Measurements from ENCODE around the gene HIF1A.
"Not testable (repeated sequence)": the region's sequence is repeated elsewhere in the genome, so short reads cannot be mapped to it uniquely, and the experiment has no call there.

Gene HIF1A

DNA sequence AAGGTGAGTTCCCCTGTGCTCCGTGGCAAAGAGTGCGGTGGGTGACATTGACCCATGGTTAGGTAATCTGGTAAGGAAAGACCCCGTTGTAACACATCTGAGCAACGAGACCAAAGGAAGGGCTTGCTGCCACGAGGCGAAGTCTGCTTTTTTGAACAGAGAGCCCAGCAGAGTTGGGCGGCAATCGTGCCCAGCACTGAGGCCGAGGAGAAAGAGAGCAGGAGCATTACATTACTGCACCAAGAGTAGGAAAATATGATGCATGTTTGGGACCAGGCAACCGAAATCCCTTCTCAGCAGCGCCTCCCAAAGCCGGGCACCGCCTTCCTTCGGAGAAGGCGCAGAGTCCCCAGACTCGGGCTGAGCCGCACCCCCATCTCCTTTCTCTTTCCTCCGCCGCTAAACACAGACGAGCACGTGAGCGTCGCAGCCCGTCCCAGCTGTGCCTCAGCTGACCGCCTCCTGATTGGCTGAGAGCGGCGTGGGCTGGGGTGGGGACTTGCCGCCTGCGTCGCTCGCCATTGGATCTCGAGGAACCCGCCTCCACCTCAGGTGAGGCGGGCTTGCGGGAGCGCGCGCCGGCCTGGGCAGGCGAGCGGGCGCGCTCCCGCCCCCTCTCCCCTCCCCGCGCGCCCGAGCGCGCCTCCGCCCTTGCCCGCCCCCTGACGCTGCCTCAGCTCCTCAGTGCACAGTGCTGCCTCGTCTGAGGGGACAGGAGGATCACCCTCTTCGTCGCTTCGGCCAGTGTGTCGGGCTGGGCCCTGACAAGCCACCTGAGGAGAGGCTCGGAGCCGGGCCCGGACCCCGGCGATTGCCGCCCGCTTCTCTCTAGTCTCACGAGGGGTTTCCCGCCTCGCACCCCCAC is at the start of gene HIF1A:
HIF1A (plus strand) TSS at position 684 of the 865 bp plus-strand sequence. CDS start 292 bp downstream, outside the sequence.
- H3K4me3 ChIP-seq (ENCODE audit: low read depth, low read length) = peak within 1 kb of the TSS; percentile 89
- peak; percentile 99 for DNase-seq (ENCODE audit: low read depth)

- no peak for DNase-seq (ENCODE audit: low read depth)
- no peak overlapping the region for H3K4me3 ChIP-seq (ENCODE audit: low read depth, low read length)
Measured at GRCh38 chr14:61646366-61647116, 48.8 kb upstream of the HIF1A start.

DNA sequence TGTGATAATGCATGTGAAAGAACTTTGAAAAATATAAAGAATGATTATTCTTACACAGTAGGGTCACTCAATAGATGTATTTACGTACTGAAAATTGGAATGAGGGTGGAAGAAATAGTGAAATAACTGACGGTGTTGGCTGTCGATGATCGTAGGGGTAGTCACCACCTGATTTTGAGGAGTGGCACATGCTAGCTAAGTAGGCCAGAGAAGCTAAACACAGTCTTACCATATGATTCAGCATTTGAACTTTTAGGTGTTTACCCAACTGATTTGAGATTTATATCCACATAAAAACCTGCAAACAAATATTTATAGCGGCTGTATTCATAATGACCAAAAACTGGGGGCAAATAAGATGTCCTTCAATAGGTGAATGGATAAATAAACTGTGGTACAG is 47.6 kb upstream of the HIF1A start:
- H3K4me3 ChIP-seq (ENCODE audit: low read depth, low read length) = no peak overlapping the region
- no peak for DNase-seq (ENCODE audit: low read depth)

DNA sequence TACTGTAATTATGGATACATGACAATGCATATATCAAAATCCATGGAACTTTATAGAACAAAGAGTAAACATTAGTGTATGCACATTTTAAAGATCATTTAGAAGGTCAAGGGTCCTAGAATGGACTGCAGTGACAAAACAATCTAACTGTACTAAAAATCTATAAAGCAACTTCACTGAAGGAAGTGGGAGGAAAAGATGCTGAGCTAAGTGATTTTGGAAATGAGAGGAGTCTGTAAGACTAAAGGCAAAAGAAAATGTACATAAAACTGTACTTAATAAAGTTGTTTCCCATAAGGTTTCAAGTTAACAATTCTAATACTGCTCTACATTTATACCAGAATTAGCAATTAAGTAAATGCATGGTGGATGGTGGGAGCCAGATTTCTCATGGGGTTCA is 46.9 kb upstream of the HIF1A start:
- DNase-seq (ENCODE audit: low read depth) = no peak
- H3K4me3 ChIP-seq (ENCODE audit: low read depth, low read length) = no peak overlapping the region

DNA sequence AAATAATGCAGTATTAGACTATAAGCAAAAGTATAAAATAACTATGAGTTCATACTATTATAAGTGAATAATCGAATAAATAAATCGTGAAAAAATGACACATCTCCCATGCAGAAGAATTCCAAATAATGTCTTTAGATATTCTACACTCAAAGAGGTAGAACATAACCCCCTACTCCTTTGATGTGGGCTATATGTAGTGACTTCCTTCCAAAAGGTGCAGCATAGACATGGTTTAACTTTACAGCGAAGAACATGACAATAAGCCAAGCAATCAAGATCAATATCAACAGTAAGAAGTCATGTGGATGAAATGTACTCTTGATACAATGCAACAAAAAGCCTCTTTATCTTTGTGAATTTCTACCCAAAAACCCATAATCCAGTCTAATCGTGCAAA is 46.0 kb upstream of the HIF1A start:
- H3K4me3 ChIP-seq (ENCODE audit: low read depth, low read length) = no peak overlapping the region
- DNase-seq (ENCODE audit: low read depth) = no peak

DNA sequence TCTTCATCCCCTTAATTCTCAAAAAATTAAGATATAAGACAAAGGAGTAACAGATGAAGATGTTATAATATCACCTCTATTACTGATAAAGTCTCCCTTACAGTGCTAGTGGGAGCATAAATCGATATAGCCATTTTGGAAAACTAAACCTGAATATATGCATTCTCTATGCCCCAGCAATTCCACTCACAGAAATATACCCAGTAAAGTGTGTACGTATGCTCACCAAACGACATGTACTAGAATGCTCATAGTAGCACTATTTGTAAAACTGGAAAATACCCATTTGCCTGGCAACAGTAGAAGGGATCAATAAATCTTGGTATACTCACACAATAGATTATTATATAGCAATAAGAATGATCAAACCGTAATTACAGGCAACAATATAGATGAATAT is 44.0 kb upstream of the HIF1A start:
- H3K4me3 ChIP-seq (ENCODE audit: low read depth, low read length) = no peak overlapping the region

DNA sequence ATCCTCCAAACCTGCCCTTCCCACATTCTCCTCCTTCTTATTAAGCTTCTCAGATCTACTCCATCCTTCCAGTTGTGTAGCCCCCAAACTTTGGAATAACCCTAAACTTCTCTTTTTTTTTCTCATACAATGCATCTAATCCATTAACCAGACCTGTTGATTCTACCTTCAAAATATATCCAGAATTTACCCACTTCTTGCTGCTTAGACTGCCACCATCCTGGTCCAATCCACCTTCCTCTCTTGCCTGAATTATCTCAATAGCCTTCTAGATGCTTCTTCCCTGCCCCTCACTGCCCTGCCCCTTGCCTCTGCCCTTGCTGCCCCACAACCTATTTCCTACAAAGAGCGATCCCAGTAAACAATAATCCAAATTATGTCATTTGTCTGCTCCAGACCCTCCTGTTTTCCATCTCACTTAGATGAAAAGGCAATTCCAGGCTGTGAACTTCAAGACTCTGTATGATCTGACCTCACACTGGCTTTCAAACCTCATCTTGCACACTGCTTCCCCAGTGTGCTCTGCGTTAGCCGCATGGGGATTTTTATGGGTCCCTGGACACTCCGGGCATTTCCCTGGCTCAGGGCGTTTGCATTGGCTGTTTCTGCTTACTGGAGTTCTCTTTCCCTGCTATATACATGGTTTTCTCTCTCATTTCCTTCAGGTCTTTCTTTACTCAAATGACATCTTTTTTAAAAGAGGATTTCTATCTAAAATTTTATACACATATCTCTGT is 42.6 kb upstream of the HIF1A start:
- no peak overlapping the region for H3K4me3 ChIP-seq (ENCODE audit: low read depth, low read length)
- no peak for DNase-seq (ENCODE audit: low read depth)

More for the DNA sequence above, 44.0 kb upstream of the HIF1A start:
- DNase-seq (ENCODE audit: low read depth) = no peak

DNA sequence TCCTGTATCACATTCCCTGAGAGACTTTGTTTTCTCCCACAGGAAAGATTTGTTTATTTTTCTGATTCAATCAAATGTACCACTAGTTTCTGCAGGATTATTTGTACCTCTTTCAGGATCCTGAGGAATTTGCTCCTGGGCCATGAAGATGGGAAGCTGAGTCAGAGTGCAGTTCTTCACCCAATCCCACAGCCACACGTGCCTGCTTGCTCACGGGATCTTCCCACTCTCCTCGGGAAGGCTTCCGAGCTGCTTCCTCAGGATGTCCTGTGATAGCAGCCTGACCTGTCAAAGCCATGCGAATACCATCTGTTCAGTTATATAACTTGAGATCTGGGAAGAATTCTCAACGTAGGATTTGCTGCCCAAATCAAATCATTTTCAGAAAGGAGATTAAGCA is 41.8 kb upstream of the HIF1A start:
- DNase-seq (ENCODE audit: low read depth) = no peak

DNA sequence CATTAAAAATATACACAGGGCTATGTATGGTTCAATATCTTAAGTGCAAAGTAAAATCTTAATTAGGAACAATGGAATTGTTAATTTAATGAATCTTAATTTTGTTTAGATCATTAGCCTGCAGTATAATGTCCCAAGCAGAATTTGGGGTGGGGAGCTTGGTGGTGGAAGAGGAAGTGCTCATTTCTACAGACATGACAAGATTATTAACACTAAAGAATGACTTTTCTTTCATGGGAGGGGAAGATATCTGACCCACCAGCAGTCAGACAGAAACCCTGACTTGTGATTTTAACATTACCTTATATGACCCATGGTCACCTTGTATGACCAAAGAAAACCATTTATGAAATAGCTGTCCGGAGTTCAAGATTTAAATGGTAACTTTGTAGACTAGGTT is 41.3 kb upstream of the HIF1A start:
- DNase-seq (ENCODE audit: low read depth) = no peak
- no peak overlapping the region for H3K4me3 ChIP-seq (ENCODE audit: low read depth, low read length)

More for the DNA sequence above, 41.8 kb upstream of the HIF1A start:
- H3K4me3 ChIP-seq (ENCODE audit: low read depth, low read length) = no peak overlapping the region

DNA sequence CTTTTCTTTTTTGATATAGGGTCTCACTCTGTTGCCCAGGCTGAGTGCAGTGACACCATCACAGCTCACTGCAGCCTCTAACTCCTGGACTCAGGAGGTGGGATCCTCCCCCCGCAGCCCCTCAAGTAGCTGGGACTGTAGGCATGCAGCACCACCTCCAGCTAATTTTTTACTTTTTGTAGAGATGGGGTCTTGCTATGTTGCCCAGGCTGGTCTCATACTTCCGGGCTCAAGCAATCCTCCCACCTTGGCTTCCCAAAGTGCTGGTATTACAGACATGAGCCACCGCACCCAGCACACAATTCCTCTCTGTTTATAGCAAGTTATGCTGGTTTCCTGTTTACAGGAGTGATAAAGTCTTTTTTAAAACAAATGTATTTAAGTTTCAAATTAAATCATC is 39.5 kb upstream of the HIF1A start:
- no peak overlapping the region for H3K4me3 ChIP-seq (ENCODE audit: low read depth, low read length)
- DNase-seq (ENCODE audit: low read depth) = no peak

DNA sequence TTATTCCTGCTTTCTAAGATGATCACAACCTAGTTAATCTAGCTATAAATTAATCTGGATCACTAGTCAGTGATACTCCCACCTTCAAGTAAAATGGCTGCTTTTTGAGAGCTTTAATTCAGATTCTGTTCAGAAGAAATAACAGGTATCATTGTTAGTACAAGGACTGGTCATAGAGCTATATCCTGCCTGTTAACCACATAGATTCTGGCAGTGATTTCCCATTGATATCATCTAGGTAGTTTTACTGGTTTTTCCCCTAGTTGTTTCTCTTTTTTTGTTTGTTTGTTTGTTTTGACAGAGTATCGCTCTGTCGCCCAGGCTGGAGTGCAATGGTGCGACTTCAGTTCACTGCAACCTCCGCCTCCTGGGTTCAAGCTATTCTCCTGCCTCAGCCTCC is 39.0 kb upstream of the HIF1A start:
- DNase-seq (ENCODE audit: low read depth) = no peak
- no peak overlapping the region for H3K4me3 ChIP-seq (ENCODE audit: low read depth, low read length)

DNA sequence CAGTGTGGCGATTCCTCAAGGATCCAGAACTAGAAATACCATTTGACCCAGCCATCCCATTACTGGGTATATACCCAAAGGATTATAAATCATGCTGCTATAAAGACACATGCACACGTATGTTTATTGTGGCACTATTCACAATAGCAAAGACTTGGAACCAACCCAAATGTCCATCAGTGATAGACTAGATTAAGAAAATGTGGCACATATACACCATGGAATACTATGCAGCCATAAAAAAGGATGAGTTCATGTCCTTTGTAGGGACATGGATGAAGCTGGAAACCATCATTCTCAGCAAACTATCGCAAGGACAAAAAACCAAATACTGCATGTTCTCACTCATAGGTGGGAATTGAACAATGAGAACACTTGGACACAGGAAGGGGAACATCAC is 37.2 kb upstream of the HIF1A start:
- H3K4me3 ChIP-seq (ENCODE audit: low read depth, low read length); DNase-seq (ENCODE audit: low read depth): not testable (repeated sequence)

DNA sequence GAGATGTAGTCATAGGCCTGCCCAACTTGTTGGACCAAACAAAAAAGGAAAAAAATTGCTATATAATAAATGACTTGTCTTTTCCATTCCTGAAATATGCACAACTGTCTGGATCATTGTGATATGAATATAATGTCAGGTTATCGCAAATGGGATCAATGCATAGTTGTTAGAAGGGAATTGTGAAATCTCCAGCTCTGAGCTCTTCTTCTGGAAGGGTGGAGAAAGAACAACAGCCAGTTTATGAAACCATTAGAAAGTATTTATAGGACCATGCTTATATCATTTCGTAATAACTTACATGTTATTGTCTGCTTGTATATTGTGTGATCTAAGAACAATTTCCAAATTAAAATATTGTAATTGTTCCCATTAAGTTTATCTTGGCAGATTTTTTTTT is 35.7 kb upstream of the HIF1A start:
- H3K4me3 ChIP-seq (ENCODE audit: low read depth, low read length) = no peak overlapping the region
- DNase-seq (ENCODE audit: low read depth) = no peak

- no peak for DNase-seq (ENCODE audit: low read depth)
- no peak overlapping the region for H3K4me3 ChIP-seq (ENCODE audit: low read depth, low read length)
Measured at GRCh38 chr14:61661471-61662400, 33.6 kb upstream of the HIF1A start.

DNA sequence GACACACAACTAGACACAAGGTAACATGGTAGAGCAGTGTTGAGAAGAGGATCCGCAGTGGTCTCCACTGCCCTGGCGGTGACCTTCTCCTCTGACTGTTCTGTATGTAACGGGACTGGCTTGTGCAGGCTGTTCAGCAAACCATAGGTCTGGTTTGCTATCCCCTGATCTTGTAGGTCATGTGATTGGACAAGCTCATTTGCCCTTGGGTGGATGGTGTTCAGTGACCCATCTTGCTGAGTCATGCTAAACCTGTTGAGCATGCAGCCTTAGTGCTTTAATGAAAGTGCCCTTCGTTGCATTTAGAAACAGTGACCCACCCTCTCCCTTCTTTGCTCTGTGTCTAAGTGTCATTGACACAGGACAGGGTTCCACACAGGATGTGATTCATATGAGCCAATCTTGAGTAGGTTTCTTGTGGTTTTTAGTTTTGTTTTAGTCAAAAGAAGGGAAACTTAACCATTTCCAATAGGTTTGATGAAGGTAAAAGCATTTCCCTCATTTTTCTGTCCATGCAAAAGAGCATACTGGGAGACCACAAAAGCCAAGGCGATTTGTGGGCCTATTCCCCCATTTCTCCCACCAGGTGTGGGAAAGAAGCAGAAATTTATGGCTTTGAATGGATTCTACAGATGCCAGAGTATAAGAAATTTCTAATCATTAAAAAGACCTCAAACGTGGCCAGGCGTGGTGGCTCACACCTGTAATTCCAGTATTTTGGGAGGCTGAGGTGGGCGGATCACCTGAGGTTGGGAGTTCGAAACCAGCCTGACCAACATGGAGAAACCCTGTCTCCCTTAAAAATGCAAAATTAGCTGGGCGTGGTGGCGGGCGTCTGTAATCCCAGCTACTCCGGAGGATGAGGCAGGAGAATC is 32.6 kb upstream of the HIF1A start:
- DNase-seq (ENCODE audit: low read depth) = no peak
- H3K4me3 ChIP-seq (ENCODE audit: low read depth, low read length) = no peak overlapping the region

GRCh38 chr14:61663312-61663979 is 31.9 kb upstream of the HIF1A start:
- DNase-seq (ENCODE audit: low read depth) = no peak
- H3K4me3 ChIP-seq (ENCODE audit: low read depth, low read length) = no peak overlapping the region

DNA sequence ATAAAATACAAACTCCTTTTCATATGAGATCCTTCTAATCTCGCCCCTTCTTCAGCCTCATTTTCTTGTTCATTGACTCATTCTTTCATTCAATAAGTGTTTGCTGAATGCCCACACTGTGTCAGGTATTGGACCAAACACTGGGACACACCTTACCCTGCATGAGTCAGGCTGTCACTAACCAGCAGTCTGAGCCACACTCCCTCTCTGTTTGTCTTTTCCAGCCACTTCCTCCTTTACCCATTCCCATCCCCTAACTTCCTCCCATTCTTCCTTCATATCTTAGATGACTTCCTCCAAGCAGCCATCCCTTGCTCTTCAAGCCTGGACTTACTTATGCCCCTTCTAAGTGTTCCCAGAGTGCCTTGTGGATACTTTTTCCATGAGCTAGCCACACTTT is 27.0 kb upstream of the HIF1A start:
- no peak for DNase-seq (ENCODE audit: low read depth)
- H3K4me3 ChIP-seq (ENCODE audit: low read depth, low read length) = no peak overlapping the region

DNA sequence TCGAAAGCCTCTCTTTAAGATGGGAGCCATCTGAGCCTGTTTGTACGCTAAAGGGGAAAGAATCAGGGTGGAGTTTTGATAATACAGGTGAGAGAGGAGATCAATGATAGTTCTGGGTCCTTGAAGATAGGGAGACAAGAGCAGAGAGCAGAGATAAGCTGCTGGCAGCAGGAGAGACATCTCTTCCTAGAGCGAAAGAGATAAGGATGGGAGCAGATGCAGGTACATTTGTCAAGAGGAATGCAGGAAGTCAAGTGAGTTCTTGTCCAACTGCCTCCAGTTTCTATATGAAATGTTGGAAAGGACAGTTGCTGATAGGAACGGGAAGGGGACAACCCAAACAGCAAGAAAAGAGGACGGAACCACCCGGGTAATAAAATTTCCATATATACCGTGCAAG is 24.7 kb upstream of the HIF1A start:
- no peak for DNase-seq (ENCODE audit: low read depth)
- no peak overlapping the region for H3K4me3 ChIP-seq (ENCODE audit: low read depth, low read length)

All from skeletal muscle cell (primary cell).